Measurements from ENCODE around the gene ACBD5. TPM values are rescaled to one million over a fixed set of nuclear protein-coding genes. Genes with fewer than 3 reads are reported as not detected.
A peak's percentile ranks its signal among the peaks of the same experiment; 100 is the strongest.
"Not testable (repeated sequence)": the region's sequence is repeated elsewhere in the genome, so short reads cannot be mapped to it uniquely, and the experiment has no call there.

The ACBD5 gene
- polyA plus RNA-seq, 1 of the 3 experiments (the other 2 are of a cell fraction): 12.5 TPM

DNA sequence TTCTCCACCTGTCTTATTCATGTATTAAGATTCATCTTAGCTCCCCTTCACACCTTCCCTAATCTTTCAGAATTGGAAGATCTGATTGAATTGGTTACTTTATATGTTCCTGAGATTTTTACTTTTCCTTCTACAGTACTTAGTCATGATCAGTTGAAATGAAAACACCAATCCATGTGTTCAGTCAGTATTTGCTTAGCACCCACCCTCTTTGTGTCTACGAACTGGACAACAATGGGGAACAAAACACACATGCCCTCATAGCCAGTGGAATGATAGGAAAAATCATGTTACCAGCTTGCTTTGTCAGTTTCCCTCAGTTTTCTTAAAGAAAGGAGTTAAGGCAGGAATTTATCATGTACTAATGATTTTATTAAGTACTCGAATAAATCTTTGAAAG, 83.4 kb downstream of the ACBD5 start:
- no peak for TF ChIP-seq SIN3A (IDR thresholded peaks at IDR 0.05; ENCODE audit: borderline replicate concordance, low read depth, low read length)
- TF ChIP-seq JUND (IDR thresholded peaks at IDR 0.05): no peak
- no peak for TF ChIP-seq NFIC (IDR thresholded peaks at IDR 0.05; ENCODE audit: borderline replicate concordance)
- TF ChIP-seq, protein P1, sequence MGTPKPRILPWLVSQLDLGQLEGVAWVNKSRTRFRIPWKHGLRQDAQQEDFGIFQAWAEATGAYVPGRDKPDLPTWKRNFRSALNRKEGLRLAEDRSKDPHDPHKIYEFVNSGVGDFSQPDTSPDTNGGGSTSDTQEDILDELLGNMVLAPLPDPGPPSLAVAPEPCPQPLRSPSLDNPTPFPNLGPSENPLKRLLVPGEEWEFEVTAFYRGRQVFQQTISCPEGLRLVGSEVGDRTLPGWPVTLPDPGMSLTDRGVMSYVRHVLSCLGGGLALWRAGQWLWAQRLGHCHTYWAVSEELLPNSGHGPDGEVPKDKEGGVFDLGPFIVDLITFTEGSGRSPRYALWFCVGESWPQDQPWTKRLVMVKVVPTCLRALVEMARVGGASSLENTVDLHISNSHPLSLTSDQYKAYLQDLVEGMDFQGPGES (IDR thresholded peaks at IDR 0.05; ENCODE audit: low read depth, low read length): no peak
- TF ChIP-seq, protein P2, sequence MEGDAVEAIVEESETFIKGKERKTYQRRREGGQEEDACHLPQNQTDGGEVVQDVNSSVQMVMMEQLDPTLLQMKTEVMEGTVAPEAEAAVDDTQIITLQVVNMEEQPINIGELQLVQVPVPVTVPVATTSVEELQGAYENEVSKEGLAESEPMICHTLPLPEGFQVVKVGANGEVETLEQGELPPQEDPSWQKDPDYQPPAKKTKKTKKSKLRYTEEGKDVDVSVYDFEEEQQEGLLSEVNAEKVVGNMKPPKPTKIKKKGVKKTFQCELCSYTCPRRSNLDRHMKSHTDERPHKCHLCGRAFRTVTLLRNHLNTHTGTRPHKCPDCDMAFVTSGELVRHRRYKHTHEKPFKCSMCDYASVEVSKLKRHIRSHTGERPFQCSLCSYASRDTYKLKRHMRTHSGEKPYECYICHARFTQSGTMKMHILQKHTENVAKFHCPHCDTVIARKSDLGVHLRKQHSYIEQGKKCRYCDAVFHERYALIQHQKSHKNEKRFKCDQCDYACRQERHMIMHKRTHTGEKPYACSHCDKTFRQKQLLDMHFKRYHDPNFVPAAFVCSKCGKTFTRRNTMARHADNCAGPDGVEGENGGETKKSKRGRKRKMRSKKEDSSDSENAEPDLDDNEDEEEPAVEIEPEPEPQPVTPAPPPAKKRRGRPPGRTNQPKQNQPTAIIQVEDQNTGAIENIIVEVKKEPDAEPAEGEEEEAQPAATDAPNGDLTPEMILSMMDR (IDR thresholded peaks at IDR 0.05): no peak
- no peak for TF ChIP-seq GATA2 (CRISPR knock-in tag; IDR thresholded peaks at IDR 0.05)
- TF ChIP-seq EP300 (IDR thresholded peaks at IDR 0.05; ENCODE audit: borderline replicate concordance in 1 of 2, low read depth in 1 of 2, low read length in 1 of 2): no peak
- TF ChIP-seq RAD21 (IDR thresholded peaks at IDR 0.05; ENCODE audit: low read length): no peak
- no peak for TF ChIP-seq POLR2AphosphoS5 (IDR thresholded peaks at IDR 0.05; ENCODE audit: low read depth, low read length)
- Histone ChIP-seq H3K79me2 (ENCODE audit: insufficient read depth) (peaks cover 64% of the 10 kb centered on the region), H3K9ac (peak overlapping the region; percentile 93), H3K4me1 (ENCODE audit: control insufficient read depth in 1 of 2, insufficient read depth in 2 of 2, low read depth in 1 of 2, low read length in 1 of 2) (peaks cover 1 to 19% of the 10 kb centered on the region in 2 experiments; a peak in 3 of 4 replicates), H3K4me2 (peak overlapping the region; percentile 95), H3F3A (replicated peaks; ENCODE audit: insufficient read depth) (peaks cover 16% of the 10 kb centered on the region), H4K20me1 (ENCODE audit: insufficient read depth) (peaks cover 12% of the 10 kb centered on the region), H3K36me3 (replicated peaks in 1 of 2; ENCODE audit: control insufficient read depth in 1 of 2, insufficient read depth in 2 of 2, low read length in 1 of 2) (peaks cover 28 to 29% of the 10 kb centered on the region in 2 experiments), H3K27ac (ENCODE audit: low read depth in 2 of 2, low read length in 1 of 2) (peak overlapping the region in 1 of 2 experiments; percentile 98; a peak in 1 of 4 replicates), H3K27me3 (ENCODE audit: insufficient read depth) (no peaks in the 10 kb centered on the region), H3K9me3 (no peaks in the 10 kb centered on the region), H3K9me2 (no peaks in the 10 kb centered on the region), H3K4me3 (ENCODE audit: low read depth in 2 of 2, low read length in 1 of 2) (peak overlapping the region in 1 of 2 experiments; percentile 82; a peak in 2 of 4 replicates), H2AFZ (ENCODE audit: low read depth) (no peak overlapping the region)
- ChIA-PET POLR2A (no interaction called here), CTCF (no interaction called here)
- 62% methylated on average over 2 of the region's 2 CpGs for WGBS (ENCODE audit: low lambda C conversion rate)
- DNase-seq: no peak

- Histone ChIP-seq H3K4me1 (ENCODE audit: control insufficient read depth in 1 of 2, insufficient read depth in 2 of 2, low read depth in 1 of 2, low read length in 1 of 2) (peaks cover 2 to 19% of the 10 kb centered on the region in 2 experiments; a peak in 3 of 4 replicates), H3F3A (replicated peaks; ENCODE audit: insufficient read depth) (peaks cover 16% of the 10 kb centered on the region), H3K4me3 (ENCODE audit: low read depth in 2 of 2, low read length in 1 of 2) (peak overlapping the region; percentile 81 to 82), H2AFZ (ENCODE audit: low read depth) (peak overlapping the region; percentile 92), H3K4me2 (peak overlapping the region; percentile 95), H4K20me1 (ENCODE audit: insufficient read depth) (peaks cover 13% of the 10 kb centered on the region), H3K79me2 (ENCODE audit: insufficient read depth) (peaks cover 70% of the 10 kb centered on the region), H3K36me3 (replicated peaks in 1 of 2; ENCODE audit: control insufficient read depth in 1 of 2, insufficient read depth in 2 of 2, low read length in 1 of 2) (peaks cover 22 to 24% of the 10 kb centered on the region in 2 experiments), H3K27ac (ENCODE audit: low read depth in 2 of 2, low read length in 1 of 2) (peak overlapping the region in 1 of 2 experiments; percentile 98; a peak in 2 of 4 replicates), H3K9ac (peak overlapping the region; percentile 93)
- H3K9me2 ChIP-seq; CTCF ChIA-PET; H3K27me3 ChIP-seq (ENCODE audit: insufficient read depth); H3K9me3 ChIP-seq; DNase-seq: not testable (repeated sequence)
- POLR2A ChIA-PET: interaction anchor here (0.7 kb wide), 1 partner anchor 83 kb away, joined by 3 read pairs; no protein-coding TSS in a partner anchor
- WGBS (ENCODE audit: low lambda C conversion rate): 81% methylated on average over 16 of the region's 17 CpGs
Measured at GRCh38 chr10:27156566-27156965, 84.0 kb downstream of the ACBD5 start.
